Measurements from ENCODE around the gene HSPG2. TPM values are rescaled to one million over a fixed set of nuclear protein-coding genes. Genes with fewer than 3 reads are reported as not detected.

Gene HSPG2
- total RNA-seq, 6 experiments from 2014 or later: 275 to 430 (median 297) TPM

- Mint-ChIP-seq H3K9me3 (peaks cover 5% of the 10 kb centered on the region; the same call in 1 of the 2 replicates), H3K27ac (no peak overlapping the region), H3K36me3 (ENCODE audit: low read depth) (peaks cover 25% of the 10 kb centered on the region), H3K27me3 (ENCODE audit: insufficient read depth) (peaks cover 11% of the 10 kb centered on the region), H3K4me1 (ENCODE audit: low read depth) (peaks cover 26% of the 10 kb centered on the region), H3K4me3 (no peak overlapping the region)
- no peak for DNase-seq
- TF ChIP-seq CTCF (IDR thresholded peaks at IDR 0.05): no peak
Measured at GRCh38 chr1:21814981-21815582, 122.0 kb downstream of the HSPG2 start.

- Mint-ChIP-seq H3K36me3 (ENCODE audit: low read depth) (peaks cover 19% of the 10 kb centered on the region), H3K9me3 (peaks cover 5% of the 10 kb centered on the region; the same call in 1 of the 2 replicates), H3K27me3 (ENCODE audit: insufficient read depth) (peaks cover 11% of the 10 kb centered on the region), H3K4me3 (no peak overlapping the region), H3K4me1 (ENCODE audit: low read depth) (peaks cover 26% of the 10 kb centered on the region), H3K27ac (no peak overlapping the region)
- TF ChIP-seq CTCF (IDR thresholded peaks at IDR 0.05): peak; percentile 66
- DNase-seq: no peak
Measured at GRCh38 chr1:21814241-21814918, 122.7 kb downstream of the HSPG2 start.

- no peak for TF ChIP-seq CTCF (IDR thresholded peaks at IDR 0.05)
- peaks cover 24% of the 10 kb centered on the region for H3K4me1 Mint-ChIP-seq (ENCODE audit: low read depth)
- H3K36me3 Mint-ChIP-seq (ENCODE audit: low read depth): peaks cover 14% of the 10 kb centered on the region
- no peak for DNase-seq
- H3K4me3 Mint-ChIP-seq: no peak overlapping the region
- H3K9me3 Mint-ChIP-seq: peaks cover 5% of the 10 kb centered on the region; the same call in 1 of the 2 replicates
- H3K27me3 Mint-ChIP-seq (ENCODE audit: insufficient read depth): peaks cover 11% of the 10 kb centered on the region
- no peak overlapping the region for H3K27ac Mint-ChIP-seq
Measured at GRCh38 chr1:21813542-21813941, 123.6 kb downstream of the HSPG2 start.

GRCh38 chr1:21811875-21812305 is 125.2 kb downstream of the HSPG2 start, which contains the start of gene LDLRAD2:
LDLRAD2 (plus strand) TSS chr1:21812265; CDS start chr1:21812452, 187 bp downstream.
- H3K36me3 Mint-ChIP-seq (ENCODE audit: low read depth): peaks cover 9% of the 10 kb centered on the region
- TF ChIP-seq CTCF (IDR thresholded peaks at IDR 0.05): no peak
- no peak within 1 kb of the TSS for H3K4me3 Mint-ChIP-seq
- H3K4me1 Mint-ChIP-seq (ENCODE audit: low read depth): peaks cover 12% of the 10 kb centered on the region
- peaks cover 9% of the 10 kb centered on the region for H3K27me3 Mint-ChIP-seq (ENCODE audit: insufficient read depth)
- DNase-seq: peak; percentile 15
- H3K27ac Mint-ChIP-seq: no peak within 1 kb of the TSS
- peaks cover 5% of the 10 kb centered on the region; the same call in 1 of the 2 replicates for H3K9me3 Mint-ChIP-seq

GRCh38 chr1:21804536-21804935 is 132.6 kb downstream of the HSPG2 start:
- no peak overlapping the region for H3K27ac Mint-ChIP-seq

More at GRCh38 chr1:21804536-21804935, 132.6 kb downstream of the HSPG2 start:
- DNase-seq: no peak
- H3K9me3 Mint-ChIP-seq: peaks cover 5% of the 10 kb centered on the region; the same call in 1 of the 2 replicates
- no peaks in the 10 kb centered on the region for H3K36me3 Mint-ChIP-seq (ENCODE audit: low read depth)
- H3K4me3 Mint-ChIP-seq: no peak overlapping the region
- no peak for TF ChIP-seq CTCF (IDR thresholded peaks at IDR 0.05)
- no peaks in the 10 kb centered on the region for H3K27me3 Mint-ChIP-seq (ENCODE audit: insufficient read depth)
- H3K4me1 Mint-ChIP-seq (ENCODE audit: low read depth): peaks cover 19% of the 10 kb centered on the region

Measured in HFFc6 (cell line).